Measurements from ENCODE around the gene UHRF1. TPM values are rescaled to one million over a fixed set of nuclear protein-coding genes. Genes with fewer than 3 reads are reported as not detected.
"Not testable (repeated sequence)": the region's sequence is repeated elsewhere in the genome, so short reads cannot be mapped to it uniquely, and the experiment has no call there.

Gene UHRF1
- polyA plus RNA-seq, 10 donors: 18.0 to 36.3 (median 26.8) TPM

DNA sequence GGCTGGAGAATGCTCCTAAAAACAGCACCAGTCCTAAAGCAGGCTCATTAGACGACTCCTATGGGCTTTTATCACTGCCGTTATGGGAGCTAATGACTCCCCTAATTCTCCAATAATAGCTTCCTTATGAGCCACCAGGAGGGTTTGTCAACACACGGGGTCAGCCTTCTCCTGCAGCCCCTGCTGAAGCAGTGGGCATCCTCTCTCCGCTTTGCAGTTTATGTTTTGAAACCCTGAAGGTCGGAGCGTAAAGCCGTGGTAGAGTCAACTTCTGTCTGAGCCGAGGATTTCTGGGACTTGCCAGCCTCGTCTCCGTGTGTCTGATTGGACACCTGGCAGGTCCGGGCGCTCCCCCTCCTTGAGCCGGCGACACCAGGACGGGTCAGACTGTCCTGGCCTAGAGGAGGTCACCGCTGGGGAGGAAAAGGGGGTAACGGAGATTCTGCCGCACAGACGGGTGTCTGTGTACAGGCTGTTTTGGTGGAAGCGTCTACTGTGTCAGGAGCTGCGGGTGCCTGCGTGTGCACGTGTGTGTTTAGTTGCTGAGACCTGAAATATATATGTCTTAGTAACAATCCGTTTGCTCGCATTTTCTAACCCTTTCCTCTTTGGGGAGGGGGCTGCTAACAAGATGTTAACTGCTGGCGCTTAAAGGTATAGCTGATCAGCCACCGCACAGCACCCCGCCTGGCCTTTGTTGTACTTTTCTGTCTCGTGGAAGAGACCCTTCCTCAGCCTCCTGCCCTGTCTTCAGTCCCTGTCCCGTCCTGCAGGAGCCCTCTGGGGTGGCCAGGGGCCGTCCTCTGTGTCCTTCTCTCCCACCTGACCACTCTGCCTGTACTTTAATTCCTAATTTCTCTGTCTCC lies 61.5 kb downstream of the UHRF1 start:
- peak in 1 of 3 donors; percentile 59 for DNase-seq

DNA sequence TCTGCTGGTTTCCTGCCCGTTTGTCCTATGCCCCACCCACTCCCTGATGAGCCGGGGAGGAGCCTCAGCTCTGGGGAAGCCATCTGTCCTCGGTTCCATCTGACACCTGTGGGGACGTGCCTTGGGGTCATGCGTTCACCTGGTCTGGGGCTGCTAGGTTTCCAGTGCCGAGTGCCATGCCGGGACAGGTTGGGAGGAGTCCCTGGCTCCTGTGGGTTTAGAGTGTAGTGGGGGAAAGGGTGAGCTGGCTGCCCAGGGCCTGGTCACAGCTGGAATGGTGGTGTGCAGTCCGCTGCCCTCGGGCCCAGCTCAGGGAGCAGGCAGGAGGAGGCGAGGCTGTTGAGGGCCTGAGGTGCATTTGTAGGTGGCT lies 62.1 kb downstream of the UHRF1 start:
- DNase-seq: peak in 1 of 3 donors; percentile 47

DNA sequence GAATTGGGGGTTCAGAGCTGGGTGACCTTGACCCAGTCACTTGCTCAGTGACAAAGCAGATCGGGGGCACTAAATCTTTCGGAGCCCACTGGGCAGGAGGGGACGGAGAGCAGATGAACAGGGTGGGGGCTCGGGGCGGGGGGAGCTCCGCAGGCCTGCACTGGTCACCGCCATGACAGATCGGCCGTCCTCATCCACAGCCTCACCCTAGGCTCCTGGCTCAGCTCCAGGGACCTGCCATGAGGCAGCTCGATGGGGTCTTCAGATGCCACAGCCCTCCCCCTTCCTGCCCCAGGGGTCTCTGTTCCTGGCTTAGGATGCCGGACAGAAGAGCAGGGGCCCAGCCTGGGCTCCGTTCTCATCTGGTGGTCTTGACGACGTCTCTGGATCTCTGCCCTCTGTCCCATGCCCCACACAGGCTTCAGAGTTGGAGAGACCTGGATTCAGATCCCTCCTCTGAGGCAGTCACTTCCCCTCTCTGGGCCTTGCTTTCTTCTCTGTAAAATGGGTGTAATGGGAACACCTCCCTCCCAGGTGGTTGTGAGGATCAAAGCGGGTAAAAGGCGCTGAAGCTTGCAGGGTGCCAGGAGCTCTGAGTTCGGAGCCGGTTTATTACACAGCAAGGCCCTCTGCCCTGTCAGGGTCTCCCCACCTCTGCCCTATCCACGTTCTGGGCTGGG lies 62.7 kb downstream of the UHRF1 start:
- no peak for DNase-seq

DNA sequence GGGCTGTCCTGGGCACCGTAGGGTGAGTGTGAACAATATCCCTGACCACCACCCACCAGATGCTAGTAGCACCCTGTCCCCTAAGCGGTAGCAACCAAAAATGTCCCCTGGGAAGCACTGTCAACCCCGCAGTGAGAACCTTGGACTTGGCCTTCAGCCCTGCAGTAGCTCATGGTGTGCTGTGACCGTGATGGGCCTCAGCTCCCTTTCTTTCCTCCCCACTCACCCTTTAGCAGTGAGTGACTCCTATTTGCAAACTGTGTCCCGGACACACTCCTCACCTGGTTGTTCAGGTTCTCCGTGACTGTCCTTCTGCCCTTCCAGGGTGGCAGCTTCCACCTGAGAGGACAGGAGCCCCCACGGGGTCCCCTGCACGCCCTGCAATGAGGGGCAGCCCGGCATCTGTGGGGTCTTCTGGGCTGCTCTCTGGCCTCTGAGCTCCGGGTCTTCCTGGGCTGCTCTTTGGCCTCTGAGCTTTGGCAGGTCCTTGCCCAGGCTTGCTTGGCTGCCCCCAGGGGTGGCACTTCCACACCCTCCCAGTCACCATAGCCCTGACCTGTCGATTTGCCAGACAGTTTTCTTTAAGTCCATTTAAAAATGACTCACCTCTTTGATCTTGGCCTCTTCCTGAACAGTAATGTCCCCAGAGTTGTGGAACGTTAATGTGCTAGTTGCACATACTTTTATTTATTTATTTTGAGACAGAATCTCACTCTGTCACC lies 63.4 kb downstream of the UHRF1 start:
- DNase-seq: no peak

DNA sequence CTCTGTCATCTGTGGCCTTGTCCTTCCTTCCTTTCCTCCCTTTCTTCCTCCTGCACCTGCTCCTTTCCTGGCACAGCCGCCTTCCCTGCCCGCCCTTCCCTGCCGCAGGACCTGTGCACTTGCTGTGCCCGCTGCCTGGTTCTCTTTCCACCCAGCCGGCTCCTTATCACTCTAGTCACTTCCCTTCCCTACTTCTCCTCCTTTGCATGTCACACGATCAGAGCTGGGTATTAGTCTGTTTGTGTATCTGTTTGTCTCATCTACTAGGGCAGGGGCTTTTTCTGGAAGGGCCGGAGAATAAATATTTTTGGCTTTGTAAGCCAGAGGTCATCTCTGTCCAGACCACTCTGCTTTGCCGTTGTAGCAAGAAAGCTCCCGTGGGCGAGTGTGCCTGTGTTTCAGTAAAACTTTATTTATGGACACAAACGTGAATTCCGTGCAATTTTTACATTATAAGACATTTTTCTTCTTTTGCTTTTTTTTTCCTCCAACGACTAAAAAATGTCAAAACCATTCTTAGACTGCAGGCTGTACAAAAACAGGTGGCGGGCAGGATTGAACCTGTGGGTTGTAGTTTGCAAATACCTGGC lies 65.7 kb downstream of the UHRF1 start:
- DNase-seq: no peak

DNA sequence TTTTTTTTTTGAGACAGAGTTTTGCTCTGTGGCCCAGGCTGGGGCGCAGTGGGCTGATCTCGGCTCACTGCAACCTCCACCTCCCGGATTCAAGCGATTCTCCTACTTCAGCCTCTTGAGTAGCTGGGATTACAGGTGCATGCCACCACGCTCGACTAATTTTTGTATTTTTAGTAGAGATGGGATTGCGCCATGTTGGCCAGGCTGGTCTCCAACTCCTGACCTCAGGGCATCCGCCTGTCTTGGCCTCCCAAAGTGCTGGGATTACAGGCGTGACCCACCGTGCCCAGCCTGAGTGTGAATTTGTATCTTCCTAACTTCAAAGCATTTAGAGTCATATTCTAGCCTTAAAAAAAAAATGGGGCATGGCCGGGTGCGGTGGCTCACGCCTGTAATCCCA lies 66.3 kb downstream of the UHRF1 start:
- not testable (repeated sequence) for DNase-seq

DNA sequence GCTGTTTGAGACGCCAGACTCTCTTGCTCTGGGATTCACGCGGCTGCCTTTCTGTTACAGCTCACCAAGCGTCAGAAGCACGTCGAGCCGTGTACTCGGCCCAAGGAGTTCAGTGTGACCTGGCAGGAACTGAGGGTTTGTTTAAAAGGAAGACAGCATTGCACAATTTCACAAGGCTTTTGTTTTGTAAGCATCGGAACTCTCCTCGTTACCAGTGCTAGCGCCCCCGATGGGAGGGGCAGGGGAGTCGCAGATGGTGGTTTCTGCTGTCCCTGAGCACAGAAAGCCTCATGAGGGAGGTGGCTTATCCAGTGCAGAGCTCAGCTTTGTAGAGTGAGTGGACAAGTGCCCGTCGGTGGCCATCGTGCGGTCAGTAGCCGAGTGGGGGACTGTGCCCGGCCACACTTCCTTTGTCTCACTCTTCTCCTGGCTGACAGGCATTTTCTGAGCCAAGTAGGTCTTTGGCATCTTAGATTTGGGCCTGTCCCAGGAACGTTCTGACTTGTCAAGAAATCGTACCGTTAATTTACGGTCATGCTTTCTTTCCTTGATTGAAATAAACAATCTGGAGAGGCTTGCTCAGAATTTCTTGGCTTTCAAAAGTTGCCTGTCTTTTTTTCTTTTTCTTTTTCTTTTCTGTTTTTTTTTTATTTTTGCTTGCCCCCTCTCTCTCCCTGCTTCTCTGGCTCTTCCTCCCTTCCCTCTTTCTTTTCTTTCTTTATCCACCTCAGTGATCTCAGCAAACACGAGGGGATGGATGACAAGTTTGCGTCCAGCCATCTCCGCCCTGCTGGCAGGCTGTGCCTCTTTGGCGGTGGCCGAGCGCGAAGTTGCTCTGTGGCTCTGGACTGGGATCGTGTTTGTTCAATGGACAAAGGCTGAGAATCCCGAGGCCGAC lies 67.3 kb downstream of the UHRF1 start:
- peak; percentile 42 to 86 (median 61) for DNase-seq

DNA sequence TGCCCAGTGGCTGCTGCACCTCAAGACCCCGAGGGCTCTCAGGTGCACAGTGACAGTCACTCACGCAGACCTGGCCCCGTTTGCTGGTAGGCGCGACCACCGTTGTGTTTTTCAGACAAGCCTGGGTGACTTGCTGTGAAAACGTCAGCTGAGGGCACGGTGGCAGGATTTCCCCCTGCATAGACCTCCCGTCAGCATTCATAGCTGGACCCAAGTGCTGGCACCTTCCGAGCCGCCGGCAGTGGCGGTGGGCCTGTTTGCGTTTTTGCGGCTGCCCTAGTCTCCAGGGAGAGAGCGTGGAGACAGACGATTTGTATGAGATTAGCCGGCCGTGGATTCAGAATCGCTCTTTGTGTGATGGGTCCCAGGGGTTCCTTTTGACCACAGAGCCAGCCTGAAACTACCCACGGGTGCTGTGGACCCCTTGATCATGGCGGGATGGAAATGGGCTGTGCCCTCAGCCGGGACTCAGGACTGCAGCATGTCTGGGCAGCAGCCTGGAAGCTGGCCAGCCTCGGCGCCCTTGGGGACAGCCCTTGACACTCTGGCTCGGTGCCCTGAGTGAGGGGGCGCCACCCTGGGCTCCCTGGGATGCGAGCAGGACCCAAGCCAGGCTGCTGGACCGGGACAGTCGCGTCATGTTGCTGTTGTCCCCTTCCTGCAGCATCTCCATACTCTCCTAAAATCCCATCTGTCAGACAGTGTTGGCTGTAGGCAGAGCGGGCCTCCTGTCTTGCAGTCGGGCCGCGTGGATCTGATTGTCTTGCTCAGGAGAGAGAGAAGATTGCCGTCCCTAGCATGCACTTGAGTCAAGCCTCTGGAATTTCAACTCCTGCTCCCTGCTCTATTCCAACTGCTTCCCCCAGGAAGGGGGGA lies 68.2 kb downstream of the UHRF1 start:
- DNase-seq: peak in 2 of 3 donors; percentile 64 to 79

DNA sequence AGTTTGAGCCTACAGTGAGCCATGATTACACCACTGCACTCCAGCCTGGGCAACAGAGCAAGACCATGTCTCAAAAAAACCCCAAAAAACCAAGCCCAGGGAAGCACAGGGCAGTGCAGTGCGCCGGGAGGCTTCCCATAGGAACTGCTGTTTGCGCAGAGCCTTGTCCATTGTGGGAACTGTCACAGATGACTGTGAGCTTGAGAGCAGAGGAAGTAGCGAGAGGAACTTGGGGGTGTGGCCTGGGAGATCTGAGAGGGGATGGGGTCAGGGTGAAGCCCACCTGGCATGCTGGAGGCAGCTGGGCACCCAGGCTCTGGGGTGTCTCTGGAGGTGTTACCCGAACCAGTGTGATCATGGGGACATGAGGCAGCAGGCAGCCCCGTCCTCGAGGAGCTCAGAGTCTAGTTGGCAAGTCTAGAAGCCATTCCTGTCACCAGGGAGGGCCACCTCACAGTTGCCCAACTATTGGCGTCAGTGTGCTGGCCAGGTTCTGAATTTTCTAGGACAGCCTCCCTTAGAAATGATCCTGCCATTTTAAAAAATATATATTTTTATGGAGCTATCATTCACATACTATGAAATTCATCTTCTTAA lies 70.0 kb downstream of the UHRF1 start:
- no peak for DNase-seq

DNA sequence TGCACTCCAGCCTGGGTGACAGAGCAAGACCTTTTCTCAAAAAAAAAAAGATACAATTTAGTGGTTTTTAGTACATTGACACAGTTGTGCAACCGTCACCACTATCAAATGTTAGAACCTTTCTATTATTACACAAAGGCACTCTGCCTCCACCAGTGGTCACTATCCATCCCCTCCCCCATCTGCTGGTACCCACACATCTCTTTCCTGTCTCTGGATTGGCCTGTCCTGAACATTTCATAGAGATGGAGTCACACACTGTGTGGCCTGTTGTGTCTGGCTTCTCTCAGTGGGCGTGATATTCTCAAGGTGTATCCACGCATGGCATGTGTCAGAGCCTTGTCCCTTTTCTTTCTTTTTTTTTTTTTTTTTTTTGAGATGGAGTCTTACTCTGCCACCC lies 70.8 kb downstream of the UHRF1 start:
- no peak for DNase-seq

DNA sequence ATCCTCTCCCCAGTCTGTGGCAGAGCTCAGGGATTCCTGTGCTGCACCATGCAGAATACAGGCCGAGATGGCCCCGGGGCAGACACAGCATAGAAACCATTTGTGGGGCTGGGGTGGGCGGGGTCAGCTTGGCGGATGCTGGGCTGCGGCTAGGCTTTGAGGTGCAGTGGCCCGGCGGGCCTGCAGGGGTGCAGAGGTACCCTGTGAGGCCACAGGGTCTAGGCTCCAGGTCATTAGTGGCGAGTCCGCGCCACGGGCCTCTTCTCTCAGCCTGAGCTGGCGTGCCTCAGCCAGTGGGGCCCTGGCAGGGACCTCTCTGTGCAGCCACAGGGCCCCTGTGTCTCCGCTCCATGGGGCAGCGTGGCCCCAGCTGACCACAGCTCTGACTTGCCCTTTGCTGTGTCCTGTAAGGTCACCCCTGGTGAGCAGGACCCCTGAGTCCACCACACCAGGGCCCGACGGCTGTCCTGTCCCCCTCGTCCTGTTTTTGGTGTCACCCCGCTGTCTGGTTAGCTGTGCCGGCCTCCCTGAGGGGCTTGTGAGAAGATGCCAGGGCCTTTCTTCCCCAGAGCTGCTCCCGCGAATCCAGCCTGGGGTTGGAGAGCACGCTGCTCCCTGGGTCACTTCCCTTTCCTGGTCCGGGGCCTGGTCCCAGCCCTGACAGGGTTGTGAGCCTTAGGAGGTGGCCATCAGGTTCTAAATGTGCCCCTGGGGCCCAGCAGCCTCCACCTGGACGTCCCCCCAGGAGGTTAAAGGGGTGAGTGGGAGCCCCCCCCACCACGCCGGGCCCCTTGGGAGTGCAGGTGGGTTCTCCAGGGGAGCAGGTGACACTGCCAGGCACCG lies 71.8 kb downstream of the UHRF1 start:
- DNase-seq: no peak

DNA sequence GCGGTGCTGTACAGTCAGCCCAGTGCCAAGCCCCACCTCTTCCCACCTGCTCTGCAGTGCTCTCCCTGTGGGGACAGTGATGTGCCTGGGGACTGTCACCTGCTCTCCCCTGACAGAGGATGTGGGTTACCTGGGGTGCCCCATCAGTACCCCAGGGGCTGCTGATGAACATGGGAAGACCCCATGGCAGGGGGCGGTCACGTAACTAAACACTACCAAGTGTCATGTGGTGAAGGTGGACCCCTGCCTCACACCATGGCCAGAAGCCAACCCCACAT lies 72.3 kb downstream of the UHRF1 start:
- DNase-seq: no peak

DNA sequence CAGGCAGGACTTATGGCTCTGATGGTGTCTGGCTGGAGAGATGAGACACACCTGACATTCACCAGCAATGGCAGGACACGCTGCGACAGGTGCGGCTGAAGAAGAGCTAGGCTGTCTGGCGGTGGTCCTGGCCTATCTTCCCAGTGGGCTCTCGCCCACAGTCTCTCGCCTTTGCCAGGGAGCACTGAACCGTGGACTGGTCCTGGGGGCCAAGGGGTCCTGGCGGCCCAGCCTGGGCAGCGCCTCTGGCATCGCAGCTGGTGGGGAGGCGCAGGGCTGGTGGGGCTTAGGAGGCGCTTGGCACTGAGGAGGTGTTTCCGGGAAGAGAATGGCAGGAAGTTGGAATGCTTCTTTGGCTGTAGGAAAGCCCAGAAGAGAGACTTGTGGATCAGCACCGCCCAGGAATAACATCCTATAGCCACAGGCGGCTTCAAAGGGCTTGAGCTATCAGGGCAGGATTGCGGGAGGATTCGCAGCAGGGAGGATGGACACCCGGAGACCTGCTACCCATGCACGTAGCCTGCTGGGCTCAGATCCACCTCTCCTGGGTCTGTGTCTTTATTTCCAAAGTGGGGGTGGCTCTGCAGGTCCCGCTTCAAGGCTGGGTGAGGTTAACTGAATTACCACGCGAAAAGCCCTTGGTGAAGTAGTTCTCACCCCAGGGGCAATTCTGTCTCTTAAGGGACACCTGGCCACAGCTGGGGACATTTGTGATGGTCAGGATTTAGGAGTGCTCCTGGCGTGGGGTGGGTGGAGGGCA lies 74.2 kb downstream of the UHRF1 start:
- no peak for DNase-seq

DNA sequence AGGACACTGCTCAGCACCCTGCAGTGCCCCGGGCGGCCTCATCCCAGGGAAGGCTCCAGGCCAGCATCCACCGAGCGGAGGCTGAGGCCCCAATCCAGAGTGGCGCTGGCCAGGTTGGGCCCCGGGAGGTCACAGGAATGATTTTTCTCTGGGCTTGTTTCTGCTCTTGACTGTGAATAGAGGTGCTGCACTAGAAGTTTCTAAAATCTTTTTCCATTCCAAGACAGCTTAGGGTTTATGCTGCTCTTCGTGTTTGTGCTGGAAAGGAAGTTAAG lies 74.7 kb downstream of the UHRF1 start:
- no peak for DNase-seq

DNA sequence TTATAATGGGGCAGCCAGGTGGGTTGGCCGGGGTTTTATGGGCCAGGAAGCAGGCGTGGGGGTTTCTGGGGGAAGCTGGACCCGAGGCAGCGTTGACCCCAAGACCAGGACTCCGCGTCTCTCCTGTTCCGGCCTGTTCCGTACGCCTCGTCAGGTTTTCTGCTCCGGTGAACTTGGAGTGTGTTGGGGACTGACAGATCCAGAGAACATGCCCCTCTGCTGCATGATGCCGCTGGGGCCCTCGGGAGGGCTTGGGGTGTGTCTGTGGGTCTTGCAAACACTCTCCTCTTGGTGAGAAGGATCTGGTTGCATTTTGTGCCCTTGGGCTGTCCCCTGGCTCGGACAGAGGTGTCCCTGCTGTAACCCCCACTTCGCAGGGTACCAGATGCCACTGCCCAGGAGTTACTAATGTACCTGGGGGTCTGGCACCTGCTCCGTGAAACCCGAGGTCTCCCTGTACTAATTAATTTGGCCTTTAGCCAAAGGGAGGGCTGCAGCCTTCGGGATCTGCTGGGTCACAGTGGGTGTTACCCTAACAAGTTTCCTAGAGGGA lies 75.2 kb downstream of the UHRF1 start:
- DNase-seq: no peak

DNA sequence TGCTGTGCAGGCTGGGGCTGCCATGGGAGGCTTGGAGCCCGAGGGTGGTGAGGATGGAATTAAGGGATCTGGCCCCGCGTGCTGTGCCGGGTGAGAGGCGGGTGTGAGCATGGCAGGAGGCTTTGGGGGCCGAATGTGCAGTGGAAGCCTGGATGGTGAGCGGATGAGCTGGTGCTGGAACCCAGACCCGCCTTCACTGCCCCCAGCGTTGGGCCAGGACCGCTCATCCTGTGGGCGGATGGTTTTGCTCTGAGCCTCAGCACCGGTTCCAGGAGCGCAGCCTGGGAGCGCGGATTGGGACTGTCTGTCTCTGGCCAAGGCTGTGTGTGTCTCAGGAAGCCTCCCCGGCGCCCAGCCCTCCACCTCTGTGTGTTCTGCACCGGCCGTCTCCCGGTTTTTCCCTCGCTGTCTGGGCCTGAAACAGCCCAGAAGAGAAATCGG lies 76.3 kb downstream of the UHRF1 start:
- no peak for DNase-seq

DNA sequence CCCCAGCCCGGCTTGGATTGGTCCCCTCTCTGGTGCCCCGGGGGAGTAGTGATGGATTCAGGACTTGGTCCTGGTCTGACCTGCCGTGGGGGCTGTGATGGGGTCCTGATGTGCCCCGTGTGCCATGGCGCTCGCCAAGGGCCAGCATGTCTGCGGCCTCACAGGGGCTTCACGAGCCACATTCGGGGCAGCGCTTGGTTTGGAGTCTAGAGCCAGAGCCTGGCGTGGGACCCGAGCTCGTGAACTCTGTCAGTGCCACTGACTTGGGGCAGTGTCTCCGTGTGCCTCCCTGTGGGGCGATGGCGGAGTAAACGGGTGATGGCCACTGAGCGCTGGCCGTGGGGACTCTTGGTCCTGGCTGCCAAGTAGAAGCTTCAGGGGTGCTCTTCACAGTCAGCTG lies 76.8 kb downstream of the UHRF1 start:
- no peak for DNase-seq

DNA sequence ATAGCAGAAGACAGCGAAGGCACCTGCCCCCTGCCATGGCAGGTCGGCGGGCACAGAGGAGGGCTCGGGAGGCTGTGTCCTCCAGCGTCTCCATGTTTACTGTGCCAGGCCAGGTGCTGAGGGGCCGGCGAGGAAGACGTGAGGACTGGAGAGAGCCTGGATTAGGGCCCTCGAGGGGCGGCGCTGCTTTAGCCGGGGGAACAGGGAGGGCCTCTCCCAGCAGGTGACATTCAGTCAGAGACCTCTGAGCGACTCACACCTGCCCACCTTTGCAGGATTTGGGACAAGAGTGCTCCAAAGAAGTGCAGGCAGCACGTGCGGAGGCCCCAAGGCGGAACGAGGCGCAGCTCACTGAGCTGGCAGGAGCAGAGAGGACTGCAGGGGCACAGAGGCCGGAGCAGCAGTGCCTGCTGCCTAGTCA lies 77.2 kb downstream of the UHRF1 start:
- DNase-seq: no peak
